NCI-H146 treated with DMSO at 0.1 percent for 48 hours (cell line): ENCODE results near the gene PFKFB2.

Experiments used
- DNase-seq: peaks from one replicate; lab custom pipeline; 2025; ENCODE audit not compliant: unreplicated experiment; lab: John Stamatoyannopoulos, UW

Gene PFKFB2

DNA sequence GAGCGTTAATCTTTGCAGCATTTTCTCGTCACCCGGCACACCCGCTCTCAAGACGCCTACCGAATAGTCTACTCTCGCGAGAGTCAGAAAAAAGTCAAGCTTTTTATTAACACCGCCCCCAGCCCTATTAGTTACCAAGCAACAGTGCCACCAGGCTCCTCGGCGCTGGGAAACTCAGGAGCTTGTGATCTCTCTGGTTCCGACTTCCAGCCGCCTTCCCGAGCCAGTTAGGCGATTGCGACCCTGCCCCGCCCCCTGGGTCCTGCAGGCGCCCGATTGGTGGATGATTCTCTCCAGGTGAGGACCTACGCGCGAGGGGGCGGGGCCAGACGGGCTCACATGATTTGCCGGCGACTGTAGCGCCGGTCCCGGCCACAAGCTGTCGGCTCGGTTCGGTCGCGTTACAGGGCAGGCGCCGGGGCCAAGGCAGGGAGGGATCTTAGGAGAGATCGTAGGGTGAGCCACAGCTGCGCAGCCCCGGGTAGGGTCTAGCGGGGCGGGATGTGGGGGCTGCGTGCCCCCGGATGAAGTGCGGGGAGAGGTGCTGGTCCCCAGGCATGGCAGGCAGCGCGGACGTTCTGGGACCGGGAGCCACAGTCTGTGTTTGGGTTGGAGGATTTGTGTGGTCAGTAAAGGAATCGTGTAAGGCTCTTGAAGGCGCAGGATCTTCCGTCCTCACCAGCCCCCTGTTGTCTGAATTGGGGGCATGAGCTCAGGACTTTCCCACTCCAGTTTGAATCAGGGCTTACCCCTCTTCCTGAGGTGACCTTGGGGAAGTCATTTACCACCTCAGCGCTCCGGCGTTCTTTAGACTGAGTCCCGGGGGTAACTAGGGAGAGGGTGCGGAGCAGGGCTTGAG lies at the start of gene PFKFB2:
Gene PFKFB2, plus strand, starts transcription at position 365 of the 859 bp plus-strand sequence. CDS start 1,443 bp downstream, outside the sequence.
- peak; percentile 98 for DNase-seq

DNA sequence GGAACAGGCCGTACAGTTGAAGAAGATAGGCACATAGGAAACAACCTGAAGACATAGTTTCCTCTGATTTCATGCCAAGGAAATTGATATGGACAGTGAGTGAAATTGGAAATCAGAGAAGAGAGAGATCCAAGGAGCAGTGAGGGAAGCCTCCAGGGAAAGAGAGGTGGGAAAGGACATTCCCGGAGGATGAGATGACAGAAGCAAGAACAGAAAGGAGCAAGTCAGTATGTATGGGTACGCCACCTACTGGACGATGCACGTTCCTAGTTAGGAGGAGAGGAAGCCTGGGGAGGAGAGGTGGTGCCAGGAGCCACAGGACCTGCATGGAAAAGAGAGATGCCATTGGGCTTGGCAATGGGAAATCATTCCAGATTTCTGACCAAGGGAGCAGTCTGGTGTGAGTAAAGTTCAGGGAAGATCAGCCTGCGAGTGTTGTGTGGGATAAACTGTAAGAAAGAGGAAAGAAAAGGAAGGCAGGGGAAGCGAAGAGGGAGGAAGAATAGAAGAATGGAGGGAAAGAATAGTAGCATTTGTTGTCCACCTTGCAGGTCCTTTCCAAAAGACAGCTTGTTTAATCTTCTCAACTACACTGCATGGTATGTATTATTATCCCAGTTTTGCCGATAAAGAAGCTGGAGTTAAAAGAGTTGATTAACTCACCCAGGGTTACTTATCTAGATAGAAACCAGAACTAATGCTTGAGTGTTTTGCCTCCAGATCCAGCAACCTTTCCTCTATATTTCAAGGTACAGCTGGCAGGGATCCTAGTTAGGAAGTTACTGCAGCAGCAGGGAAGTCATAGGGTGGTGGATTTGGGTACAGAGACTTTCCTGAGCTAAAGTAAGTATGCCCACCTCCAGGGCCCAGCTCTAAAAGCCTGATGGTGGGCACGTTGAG lies 47.9 kb upstream of the PFKFB2 start:
- DNase-seq, result peak; percentile 7

DNA sequence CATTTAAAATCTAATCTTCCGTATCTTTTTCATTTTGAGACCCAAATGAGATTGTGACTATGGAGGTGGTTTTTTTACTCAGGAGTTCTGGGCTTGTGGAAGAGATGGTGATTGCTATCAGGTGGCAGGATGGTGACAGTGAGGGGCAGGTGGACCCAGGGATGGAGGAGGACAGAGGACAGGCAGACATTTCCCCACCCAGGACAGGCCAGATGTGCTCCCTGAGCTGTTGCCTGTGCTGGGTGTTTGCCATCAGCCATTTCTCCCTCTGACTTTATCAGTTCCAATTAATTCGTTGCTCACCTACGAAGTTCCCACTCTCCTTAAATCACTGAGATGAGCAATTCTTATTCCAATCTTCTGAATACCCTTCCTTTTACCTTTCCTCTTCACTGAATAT lies 47.0 kb upstream of the PFKFB2 start:
- DNase-seq, result no peak

DNA sequence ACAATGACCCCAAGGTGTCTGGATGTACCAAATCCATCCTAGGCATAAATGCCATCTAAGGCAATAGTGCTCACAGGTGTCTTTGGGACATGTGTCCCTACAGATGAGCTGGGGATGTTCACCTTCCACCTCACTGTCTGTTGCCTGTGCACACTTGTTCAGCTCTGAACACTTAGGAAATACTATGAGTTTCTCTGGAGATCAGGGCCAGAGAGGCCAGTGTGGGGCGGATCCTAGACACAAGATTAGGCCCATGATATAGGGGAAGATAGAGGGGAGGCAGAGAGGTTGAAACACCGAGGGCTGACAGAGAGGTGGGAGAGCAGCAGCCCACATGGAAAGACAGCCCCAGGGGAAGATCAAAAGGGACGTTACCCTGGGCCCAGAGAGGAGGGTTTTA lies 46.2 kb upstream of the PFKFB2 start:
- no peak for DNase-seq

DNA sequence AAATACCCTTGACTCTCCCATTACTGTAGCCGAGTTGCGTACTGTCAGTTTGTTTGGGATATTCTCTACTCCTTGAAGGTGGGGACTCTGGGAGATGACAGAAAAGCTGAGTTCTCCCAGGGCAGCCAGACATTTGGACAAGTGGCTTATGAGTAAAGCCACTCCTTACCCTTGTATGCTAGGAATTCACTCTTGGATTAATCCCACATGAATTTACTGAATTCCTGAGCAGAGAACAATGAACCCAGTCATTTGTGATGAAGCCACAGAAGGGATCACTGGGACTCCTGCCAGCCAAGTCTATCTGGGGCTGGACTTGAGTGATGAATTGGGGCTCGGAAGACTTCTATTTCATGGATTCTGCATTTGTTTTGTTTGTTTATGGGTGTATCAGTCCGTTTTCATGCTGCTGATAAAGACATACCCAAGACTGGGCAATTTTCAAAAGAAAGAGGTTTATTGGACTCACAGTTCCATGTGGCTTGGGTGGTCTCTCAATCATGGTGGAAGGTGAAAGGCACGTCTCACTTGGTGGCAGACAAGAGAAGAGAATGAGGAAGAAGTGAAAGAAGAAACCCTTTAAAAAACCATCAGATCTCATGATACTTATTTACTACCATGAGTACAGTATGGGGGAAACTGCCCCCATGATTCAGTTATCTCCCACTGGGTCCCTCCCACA lies 45.6 kb upstream of the PFKFB2 start:
- no peak for DNase-seq

DNA sequence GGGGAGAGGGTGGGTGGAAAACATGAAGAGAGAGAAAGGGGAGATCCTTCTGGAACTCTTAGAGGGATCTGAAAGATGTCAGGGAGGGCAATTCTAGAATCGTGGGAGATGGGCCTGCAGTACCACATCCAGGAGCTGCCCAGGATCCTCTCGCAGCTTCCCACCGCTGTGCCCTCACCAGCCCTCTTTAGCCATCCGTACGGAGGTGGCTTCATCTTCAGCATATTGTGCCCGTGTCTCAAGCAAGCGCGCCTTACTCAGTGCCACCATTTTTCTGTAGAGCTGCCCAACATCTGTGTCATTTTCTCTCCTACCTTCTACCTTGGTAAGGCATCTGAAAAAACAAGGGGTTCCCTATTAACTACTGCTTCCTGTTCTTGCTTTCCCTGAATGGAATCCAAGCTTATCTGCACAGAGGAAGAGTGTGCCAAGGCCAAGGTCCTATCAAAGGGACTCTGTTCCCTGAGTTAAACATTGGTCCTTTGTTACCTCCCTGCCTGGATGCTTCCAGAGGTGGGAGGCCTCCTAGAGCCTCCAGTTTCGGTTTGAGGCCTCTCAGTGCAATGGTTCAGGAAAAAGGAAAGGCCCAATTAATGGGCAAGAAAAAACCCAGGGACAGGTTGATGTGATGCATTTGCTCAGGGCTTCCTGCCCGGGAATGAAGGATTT lies 43.8 kb upstream of the PFKFB2 start:
- no peak for DNase-seq

DNA sequence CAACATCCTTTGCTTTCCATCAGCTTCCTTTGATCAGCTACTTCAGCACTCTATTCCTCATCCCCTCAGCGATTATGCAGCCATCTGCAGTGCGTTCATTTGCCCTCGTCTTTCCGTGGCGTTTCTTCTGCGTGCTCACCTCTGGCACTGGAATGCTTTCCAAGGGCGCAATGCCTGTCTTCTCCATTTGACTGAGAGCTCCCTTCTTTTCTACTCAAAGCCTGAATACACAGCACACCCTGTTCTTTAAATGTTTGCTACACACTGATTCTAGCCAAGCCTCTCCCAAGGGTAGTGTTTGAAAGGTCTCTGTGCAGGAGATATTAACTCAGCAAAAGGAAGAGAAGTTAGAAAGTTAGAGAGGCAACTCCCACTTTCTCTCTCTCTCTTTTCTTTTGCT lies 43.1 kb upstream of the PFKFB2 start:
- no peak for DNase-seq

DNA sequence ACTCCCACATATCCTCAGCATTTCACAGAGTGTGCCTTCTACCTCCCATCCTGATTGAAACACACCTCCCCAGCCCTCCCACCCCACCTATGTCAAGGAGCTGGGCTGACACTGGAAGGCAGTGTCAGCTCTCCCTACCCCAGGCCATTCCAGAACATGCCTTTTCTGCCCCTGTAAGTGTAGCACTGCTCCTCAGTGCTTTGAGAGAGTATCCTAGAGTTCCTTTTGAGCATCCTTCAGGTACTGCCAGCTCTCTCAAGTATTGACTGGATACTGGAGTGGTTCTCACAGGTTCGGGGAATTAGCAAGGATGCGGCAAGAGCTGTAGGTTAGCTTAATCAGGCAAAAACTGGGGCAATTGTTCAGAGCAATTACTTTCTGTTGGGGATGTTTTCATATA lies 42.3 kb upstream of the PFKFB2 start:
- DNase-seq, result no peak

DNA sequence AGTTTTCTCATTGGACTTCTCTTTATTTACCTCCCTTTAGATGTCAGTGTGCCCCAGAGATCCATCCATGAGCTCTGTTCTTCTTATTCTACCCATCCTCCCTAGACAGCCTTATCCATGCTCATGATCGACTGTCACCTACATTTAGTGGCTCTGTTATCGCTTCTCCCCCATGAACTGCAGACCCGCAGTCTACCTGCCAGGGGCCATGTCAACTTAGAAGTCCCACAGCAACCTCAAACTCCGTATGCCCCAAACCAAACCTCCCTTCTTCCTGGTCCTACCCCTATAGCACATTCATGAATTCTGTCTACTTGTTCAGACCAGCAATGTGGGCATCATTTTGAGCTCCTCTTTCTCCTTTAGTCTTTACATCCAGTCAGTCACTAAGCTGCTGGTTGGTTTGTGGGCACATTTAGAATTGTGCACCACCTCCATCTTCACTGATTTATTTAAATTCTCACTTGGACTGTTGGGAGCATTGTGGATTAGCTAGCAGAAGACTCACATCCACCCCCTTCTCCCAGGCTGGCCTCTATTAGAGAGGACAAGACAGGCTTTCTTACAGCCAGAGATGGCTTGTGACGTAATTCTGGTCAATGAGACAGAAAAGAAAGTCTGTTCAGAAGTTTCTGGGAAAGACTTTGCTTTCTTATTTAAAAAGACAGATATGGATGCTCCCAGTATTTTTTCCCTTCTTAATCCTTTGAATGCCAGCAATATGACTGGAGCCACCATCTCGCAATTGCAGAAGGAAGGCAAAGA lies 39.6 kb upstream of the PFKFB2 start:
- DNase-seq, result no peak

DNA sequence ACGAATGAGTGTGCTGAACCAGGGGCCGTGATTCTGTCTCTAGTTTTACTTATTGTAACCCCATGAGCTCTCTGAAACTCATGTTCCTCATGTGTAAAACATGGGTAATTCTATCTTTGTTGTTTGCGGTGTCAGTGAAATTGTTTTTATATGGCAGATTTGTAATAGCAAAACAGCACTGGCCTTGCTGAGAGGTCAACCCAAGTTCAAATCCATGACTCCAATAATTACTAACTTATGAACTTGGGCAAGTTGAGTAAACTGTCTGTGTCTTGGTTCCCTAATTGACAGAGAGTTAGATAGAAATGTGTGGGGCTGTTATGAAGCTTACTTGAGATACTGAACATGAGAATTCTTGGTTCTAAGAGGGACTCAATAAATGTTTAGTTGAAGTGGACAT lies 38.3 kb upstream of the PFKFB2 start:
- no peak for DNase-seq

DNA sequence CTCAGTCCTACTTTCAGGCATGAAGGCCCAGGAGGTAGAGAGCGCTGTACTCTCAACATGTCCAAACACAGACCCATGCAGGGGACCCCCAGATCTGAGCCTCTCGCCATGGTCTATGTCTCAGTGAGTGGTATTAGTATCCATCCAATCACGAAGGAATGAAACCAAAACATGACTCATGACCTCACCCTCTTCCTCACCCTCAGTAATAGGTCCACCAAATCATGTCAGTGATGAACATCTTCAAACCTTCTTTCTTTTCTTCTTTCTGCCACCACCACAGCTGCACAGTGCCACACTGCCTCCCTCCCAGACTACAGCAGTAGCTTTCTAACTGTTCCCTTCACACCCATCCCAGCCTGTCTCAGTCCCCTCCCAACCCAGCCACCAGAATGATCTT lies 37.3 kb upstream of the PFKFB2 start:
- no peak for DNase-seq

DNA sequence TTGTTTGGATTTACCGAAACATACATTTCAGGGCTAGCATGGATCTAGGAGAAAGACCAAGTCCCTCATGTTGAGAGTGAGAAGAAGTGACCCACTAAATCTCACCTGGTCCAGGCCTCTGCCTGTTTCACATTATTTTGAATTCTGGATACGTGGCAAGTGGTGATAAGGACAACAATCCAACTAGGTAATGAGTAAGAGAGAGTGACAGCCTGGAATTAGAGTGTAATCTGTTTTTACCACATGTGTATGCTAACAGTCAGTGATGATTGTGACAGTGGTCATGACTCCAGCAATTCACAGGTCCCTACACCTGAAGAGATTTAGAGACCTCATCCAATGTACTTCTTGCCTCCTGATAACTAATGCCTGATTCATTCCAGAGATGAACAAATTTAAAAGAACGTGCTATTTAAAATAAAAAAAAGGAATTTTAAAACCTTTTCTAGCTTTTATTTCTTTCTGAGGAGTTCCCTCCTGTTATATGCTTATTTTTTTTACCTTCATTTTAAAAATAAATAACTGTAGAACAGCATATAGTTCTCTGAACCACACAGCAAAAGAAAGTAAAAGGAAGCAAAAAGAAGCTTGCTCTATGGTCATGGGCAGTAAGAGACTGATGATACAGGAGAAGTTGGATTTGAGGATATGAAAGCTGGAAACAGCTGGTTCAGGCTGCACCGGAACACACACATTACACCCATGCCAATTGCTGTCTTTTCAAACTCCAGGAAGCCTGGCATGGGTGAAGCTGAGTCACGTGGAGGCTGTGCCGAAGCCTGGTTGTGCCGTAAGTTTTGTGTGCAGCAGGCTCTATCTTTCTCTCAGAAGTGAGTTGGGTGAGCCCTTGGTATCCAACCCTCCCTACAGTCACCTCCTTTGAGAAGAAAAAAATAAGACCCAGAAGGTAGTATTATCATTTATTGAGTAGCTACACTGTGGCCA lies 35.2 kb upstream of the PFKFB2 start:
- DNase-seq, result no peak

DNA sequence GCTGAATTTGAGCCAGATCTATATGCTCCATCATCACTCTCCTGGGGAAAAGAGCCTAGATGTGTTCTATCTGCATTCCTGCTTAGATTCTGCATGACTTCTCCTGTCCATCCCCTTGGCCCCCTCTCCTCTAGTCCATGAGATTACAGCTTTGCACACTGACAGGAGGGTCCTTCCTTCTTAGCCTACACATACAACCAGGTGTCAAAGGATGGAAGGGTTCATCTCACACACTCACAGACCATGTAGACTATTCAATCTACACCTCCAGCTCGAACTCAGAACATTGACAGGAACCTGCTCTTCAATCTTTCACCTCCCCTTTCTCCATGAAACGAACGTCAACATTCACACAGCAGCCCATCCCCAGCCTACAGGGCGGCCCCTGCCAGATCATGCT lies 34.4 kb upstream of the PFKFB2 start:
- DNase-seq, result no peak

DNA sequence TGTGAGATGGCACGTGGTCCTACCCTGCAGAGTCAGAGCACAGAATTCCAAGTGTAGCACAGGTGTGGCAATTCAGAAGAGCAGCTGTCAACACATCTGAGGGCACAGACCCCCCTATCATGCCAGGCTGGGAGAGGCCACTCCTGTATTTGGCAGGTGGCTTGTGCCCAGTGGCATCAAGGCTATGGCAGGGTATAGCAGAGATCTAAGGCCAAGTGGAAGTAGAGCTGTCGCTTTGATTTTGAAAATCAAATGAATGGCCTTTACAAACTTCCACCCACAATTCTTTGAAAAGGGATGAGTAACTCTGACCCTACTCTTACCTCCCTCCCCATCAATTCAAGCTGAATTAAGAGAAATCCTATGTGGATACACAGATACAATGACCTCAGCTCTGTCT lies 33.9 kb upstream of the PFKFB2 start:
- no peak for DNase-seq

DNA sequence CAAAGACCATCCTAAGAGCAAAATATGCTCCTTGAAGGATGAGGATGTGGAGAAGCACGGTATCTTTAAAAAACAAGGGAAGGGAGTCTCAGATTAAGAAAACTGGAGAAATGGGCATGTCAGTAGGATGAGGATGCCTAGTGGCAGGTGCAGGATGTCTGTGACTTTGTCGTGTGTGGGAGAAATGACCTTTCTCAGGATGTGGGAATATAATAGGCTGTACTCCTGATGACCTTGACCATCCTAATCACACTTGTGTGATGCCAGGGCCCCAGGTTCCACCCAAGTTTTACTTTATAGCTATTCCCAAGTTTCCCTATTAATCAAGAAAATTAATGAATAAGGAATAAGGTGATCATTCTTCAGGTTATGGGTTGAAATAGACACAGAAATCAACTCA lies 33.4 kb upstream of the PFKFB2 start:
- no peak for DNase-seq

DNA sequence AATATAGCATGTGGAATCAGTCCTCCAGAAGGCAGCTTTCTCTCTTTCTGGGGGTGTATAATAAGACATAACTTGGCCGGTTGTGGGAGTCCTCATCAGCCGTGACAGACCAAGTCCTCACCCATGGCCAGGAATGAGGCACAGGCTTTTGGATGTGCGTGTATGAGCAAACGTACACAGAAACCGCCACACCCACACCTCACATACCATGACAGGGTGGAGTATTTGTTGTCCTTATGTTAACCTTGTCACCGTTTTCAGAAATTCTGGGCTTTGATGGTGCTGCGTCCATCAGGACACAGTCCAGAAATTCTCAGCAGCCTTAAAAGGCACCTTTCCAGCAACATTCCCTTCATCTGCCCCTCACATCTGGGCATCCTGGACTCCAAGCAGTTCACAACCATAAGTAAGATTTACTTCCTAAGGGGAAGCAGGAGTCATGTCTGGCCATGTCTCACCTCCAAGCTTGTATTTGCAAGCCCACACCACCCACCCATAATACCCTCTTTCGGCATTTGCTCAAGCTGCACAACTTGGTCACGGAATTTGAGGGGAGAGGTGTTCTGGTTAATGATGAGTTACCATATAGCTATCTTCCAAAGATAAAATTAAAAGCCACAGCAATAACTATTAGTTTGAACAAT lies 32.9 kb upstream of the PFKFB2 start:
- no peak for DNase-seq

DNA sequence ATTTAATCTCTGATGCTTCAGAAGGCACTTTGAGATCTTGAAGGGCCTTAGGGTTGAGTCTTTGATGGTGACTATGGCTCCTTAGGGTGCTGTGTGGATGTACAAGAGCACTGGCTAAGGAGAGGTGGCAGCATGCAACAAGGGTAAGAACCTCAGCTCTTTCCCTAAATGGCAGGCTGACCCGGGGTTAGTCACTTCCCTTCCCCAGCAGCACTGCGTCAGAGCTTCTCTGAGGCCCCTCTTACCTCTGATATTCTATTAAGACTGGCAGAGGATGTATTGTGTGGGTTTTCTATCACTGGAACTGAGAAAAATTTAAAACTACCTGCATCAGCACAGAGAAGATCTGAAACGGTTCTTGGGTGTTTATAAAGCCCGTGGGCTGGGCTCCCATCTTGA lies 32.4 kb upstream of the PFKFB2 start:
- DNase-seq, result no peak

DNA sequence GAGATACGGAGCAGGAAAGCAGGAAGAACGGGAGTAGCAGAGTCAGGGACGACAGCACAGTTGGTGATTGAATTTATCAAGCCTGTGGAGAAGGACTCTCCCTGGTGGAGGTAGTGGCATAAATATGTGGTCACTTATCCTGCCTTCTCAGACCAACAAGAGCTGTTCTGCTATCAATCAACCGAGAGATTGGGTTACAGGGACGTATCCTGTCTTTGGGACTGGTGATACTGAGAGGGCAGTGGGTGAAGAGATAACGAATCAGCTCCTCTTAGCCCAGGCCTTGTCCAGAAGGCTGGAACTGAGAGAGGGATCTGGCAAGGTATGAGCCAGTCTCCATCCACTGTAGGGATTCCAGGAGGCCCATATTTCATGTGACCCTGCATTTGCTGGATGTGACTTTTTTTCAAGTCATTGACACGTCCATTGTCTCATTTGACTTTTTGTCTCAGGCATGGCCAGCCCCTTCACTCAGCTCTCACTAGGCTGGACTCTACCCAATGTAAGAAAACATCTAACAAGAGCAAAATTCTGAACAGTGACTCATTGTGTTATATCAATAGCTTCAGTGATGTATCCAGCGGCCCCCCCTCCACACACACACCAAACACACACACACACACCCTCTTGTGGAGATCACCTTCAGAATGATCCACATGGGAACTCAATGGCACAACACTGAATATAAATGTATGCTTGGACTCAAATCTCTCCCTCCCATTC lies 31.8 kb upstream of the PFKFB2 start:
- no peak for DNase-seq
